Kidney tubule cell (primary cell): ENCODE data around the gene ANKRD12.
"Not testable (repeated sequence)": the region's sequence is repeated elsewhere in the genome, so short reads cannot be mapped to it uniquely, and the experiment has no call there.

Experiments used
- DNase-seq: peaks from one replicate; pipeline ENCODE4 v3.0.0-alpha.2; 2018; ENCODE audit warnings: low spot score

Gene ANKRD12

DNA sequence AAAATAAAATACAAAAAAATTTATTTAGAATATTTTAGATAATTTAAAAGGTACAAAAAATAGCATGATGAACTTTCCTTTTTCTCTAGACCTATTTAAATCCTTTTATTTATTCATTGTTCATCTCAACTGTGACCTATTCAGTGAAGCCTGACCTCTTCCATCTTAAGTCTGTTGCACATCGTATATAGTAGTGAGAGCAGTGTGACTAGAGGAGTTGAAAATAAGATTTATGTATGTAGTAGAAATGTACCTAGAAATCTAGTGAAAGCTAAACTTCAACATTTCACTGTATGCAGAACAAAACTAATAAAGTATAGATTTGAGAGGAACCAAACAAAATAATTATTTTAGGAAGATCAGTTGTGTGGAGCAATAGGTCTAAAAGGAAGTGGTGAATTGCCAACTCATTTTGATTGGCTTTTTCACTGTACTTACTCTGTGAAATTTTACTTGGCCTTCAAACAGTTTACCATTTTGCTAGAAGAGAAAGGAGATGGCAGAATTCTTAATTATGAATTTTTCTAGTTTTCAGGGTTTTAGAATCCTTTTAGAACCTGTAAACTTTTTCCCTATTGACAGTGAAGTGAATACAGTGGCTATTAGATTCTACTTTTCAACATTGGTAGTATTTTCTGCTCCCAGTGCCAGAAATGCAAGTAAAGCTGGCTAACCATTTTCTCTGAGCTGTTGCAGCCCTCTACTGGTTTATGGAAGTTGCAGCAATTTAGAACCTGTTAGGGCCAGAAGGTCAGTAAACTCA, 11.0 kb downstream of the ANKRD12 start:
- DNase-seq, result peak; percentile 71

DNA sequence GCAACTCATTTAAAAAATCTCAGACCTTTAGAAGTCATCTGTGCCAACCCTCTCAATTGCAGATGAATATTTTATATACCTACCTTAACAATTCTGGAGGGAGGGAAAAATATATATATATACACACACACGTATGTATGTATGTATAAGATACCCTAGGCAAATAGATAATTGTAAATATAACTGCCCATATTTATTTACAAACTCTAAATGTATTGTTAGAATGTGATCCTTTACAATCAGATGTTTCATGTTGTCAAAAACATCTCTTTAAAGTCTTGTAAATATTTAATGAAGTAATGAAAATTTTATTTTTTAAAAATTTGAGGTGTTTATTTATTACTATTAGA, 11.6 kb downstream of the ANKRD12 start:
- DNase-seq, result no peak

DNA sequence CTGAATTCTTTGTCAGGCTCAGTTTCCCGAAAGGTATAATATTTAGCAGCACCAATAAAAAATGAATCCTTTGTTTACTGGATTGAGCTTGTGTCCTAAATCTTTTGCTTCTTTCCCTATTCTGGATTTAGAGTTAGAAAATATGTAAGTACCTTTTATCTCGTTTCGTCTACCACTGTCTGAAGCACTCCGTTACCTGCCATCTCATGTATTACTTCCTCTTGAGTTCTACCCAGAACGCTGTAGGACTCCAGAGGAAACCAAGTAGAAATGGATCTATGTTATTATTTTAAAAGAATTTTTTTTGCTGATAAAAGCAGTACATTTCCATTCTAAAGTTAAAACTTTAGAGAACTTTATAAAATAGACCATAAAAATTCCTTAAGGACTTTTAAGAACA, 13.5 kb downstream of the ANKRD12 start:
- no peak for DNase-seq

DNA sequence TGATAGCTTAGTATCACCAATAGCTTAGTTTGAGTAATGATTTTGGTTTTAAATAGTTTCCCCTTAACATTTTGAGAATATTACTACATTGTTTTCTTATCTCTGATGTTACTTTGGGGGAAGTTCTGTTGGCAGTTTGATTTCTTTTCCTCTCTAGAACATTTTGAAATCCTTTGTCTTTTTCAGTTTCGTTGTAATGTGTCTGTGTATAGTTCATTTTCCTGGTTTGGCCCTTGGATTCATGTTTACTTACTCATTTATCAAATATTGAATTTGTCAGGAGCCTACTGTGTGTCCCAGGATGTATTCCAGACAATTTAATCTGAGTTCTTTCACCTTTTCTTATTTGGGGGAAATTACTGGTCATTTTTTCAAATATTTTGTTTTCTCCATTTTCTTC, 16.7 kb downstream of the ANKRD12 start:
- DNase-seq, result no peak

DNA sequence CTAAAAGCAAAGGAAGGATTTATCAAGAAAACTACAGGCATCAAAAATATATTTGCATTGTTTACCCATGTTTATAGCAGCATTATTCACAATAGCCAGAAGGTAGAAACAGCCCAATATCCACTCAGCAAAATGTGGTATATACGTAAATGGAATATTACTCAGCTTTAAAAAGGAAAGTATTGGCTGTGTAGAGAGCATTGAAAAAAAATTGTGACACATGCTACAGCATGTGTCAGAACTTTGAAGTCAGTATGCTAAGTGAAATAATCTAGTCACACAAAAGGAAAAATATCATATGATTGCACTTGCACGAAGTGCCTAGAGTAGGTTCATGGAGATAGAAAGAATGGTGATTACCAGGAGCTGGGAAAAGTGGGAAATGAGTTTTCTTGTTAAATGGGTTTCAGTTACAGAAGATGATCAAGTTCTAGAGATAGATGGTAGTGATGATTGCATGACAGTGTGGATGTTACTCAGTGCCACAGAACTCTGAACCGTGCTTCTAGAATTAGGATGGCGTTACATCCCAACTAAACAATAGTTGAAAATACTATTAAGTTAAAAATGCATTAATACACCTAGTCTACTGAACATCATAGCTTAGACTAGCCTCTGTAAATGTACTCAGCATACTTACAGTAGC, 20.1 kb downstream of the ANKRD12 start:
- no peak for DNase-seq

DNA sequence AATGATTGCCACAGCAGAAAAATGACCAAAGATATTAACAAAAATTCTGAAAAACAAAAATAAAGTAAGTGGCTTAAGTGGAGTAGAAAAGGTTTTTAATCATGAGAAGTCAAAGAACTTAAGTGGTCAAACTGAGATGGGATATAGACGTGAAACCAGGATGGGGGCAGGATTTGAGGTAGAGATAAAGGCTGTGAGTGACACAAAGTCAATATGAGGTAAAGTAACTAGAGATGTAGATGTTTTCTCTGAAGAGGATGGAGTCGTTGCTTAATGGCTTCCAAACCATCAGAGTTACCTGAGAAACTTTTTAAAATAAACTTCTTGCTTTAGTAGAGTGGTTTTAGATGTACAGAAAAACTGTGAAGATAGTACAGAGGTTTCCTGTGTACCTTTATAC, 21.2 kb downstream of the ANKRD12 start:
- DNase-seq, result no peak

DNA sequence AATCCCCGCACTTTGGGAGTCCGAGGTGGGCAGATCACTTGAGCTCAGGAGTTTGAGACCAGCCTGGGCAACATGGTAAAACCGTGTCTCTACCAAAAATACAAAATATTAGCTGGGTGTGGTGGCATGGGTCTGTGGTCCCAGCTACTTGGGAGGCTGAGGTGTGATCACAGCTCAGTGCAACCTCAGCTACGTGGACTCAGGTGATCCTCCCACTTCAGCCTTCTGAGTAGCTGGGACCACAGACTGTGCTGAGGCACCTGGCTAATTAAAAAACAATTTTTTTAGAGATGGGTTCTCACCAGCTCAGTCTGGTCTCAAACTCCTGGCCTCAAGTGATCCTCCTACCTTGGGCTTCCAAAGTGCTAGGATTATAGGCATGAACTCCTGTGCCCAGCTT, 23.4 kb downstream of the ANKRD12 start:
- no peak for DNase-seq

DNA sequence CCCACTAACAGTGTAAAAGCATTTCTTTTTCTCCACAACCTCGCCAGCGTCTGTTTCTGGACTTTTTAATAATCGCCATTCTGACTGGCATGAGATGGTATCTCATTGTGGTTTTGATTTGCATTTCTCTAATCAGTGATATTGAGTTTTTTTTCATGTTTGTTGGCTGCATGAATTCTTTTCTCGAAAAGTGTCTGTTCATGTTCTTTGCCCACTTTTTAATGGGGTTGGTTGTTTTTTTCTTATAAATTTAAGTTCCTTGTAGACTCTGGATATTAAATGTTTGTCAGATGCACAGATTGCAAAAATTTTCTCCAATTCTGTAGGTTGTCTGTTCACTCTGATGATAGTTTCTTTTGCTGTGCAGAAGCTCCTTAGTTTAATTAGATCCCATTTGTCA, 26.1 kb downstream of the ANKRD12 start:
- not testable (repeated sequence) for DNase-seq

DNA sequence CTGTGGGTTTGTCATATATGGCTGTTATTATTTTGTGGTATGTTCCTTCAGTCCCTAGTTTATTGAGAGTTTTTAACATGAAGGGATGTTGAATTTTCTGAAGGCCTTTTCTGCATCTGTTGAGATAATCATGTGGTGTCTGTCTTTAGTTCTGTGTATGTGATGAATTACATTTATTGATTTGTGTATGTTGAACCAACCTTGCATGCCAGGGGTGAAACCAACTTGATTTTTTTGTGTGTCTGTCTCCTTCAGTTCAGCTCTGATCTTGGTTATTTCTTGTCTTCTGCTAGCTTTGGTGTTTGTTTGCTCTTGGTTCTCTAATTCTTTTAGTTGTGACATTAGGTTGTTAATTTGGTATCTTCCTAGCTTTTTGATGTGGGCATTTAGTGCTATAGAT, 27.6 kb downstream of the ANKRD12 start:
- DNase-seq, result not testable (repeated sequence)

DNA sequence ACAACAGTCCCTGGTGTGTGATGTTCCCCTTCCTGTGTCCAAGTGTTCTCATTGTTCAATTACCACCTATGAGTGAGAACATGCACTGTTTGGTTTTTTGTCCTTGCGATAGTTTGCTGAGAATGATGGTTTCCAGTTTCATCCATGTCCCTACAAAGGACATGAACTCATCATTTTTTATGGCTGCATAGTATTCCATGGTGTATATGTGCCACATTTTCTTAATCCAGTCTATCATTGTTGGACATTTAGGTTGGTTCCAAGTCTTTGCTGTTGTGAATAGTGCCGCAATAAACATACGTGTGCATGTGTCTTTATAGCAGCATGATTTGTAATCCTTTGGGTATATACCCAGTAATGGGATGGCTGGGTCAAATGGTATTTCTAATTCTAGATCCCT, 29.3 kb downstream of the ANKRD12 start:
- not testable (repeated sequence) for DNase-seq

DNA sequence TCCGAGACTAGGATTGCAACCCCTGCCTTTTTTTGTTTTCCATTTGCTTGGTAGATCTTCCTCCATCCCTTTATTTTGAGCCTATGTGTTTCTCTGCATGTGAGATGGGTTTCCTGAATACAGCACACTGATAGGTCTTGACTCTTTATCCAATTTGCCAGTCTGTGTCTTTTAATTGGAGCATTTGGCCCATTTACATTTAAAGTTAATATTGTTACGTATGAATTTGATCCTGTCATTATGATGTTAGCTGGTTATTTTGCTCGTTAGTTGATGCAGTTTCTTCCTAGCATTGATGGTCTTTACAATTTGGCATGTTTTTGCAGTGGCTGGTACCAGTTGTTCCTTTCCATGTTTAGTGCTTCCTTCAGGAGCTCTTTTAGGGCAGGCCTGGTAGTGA, 32.9 kb downstream of the ANKRD12 start:
- DNase-seq, result not testable (repeated sequence)

DNA sequence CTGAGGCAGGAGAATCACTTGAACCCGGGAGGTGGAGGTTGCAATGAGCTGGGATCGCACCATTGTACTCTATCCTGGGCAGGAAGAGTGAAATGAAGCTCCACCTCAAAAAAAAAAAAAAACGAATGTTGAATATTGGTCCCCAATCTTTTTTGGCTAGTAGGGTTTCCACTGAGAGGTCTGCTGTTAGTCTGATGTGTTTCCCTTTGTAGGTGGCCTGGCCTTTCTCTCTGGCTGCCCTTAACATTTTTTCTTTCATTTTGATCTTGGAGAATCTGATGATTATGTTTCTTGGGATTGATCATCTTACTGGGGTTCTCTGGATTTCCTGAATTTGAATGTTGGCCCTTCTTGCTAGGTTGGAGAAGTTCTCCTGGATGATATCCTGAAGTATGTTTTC, 35.3 kb downstream of the ANKRD12 start:
- DNase-seq, result not testable (repeated sequence)

DNA sequence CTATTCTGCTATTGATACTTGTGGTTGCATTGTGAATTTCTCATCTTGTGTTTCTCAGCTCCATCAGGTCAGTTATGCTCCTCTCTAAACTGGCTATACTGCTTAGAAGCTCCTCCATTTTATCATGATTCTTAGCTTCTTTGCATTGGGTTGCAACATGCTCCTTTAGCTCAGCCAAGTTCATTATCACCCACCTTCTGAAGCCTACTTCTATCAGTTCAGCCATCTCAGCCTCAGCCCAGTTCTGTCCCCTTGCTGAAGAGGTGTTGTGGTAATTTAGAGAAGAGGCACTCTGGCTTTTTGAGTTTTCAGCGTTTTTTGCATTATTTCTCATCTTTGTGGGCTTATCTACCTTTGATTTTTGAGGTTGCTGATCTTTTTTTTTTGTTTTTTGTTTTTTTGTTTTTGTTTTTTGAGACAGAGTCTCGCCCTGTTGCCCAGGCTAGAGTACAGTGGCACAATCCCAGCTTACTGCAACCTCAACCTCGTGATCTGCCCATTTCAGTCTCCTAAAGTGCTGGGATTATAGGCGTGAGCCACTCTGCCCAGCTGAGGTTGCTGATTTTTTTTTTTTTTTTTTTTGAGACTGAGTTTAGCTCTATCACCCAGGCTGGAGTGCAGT, 36.0 kb downstream of the ANKRD12 start:
- DNase-seq, result no peak

DNA sequence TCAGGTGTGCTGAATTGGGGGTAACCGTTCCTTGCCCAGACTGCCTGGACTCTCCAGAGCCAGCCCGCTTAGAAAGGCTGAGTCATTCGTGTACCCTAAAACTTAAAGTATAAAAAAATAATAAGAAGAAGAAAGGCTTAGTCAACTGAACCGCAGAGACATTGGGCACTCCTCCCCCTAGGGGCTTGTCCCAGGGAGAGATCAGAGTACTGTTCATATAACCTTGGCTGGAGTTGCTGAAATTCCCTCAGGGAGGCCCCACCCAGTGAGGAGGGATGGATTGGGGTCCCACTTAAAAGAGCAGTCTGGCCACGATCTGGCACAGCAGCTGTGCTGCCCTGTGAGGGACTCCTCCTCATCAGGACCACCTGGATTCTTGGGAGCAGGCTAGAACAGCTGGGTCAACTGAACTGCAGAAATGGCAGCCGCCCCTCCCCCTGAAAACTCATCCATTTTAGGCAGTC, 37.2 kb downstream of the ANKRD12 start:
- no peak for DNase-seq

DNA sequence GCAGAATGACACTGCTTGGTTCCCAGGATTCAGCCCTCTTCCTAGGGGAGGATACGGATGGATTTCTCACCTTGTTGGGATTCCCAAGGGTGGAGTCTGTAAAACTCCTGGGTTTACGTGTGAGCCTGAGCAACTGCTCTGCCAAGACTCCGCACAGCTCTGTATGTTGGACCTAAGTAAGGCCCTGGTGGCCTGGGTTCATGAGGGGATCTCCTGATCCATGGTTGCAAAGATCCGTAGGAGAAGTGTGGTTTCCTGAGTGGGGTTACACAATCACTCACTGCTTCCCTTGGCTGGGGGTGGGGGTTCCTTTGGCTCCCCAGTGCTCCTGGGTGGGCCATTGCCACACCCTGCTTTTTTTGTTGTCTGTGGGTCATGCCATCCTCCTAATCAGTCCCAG, 37.7 kb downstream of the ANKRD12 start:
- no peak for DNase-seq

DNA sequence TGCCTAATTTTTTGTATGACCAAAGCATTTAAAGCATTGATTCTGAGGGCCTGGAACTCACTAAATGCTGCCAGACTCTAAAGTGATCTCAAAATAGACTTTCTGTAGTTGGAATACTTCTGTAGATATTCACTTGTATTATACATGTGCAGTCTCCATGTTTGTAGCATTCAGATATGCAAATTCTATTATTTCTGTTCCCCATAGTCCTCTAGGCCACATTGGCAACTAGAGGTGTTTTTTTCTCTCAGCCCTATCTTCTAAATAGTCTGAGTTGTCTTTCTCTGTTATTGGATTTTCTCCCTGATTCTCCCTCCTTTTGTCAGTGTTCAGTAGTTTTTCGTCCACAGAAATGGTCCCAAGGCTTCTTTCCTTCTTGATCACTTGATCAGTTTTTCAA, 38.5 kb downstream of the ANKRD12 start:
- DNase-seq, result no peak

DNA sequence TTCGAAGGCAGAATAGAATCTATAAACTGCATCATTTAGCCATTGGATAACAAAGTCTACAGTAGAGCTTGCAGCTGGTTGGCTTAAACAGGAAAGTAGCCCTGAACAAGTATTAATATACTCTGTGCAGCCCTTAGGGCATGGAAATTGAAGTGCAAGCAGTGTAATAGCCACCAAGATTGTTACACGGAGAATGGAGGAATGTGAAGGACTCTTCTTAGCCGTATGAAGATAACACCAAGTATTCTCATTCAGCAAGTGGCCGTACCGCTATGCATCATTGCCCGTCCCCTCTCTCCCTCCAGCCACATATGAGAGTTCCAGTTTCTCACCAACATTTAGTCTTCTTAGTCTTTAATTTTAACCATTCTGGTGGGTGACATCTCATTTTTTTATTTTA, 40.5 kb downstream of the ANKRD12 start:
- no peak for DNase-seq

DNA sequence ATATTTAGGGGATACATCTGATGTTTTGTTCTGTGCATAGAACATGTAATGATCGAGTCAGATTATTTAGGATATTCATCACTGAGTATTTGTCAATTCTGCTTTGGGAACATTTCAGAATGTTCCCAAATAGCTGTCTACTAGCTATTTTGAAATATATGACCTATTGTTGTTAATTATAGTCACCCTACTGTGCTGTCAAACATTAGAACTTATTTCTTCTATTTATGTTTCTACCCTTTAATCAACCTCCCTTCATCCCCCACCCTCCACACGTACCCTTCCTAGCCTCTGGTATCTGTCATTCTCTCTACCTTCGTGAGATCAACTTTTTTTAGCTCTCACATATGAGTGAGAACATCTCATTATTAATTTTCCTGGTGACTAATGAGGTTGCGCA, 40.9 kb downstream of the ANKRD12 start:
- DNase-seq, result no peak

DNA sequence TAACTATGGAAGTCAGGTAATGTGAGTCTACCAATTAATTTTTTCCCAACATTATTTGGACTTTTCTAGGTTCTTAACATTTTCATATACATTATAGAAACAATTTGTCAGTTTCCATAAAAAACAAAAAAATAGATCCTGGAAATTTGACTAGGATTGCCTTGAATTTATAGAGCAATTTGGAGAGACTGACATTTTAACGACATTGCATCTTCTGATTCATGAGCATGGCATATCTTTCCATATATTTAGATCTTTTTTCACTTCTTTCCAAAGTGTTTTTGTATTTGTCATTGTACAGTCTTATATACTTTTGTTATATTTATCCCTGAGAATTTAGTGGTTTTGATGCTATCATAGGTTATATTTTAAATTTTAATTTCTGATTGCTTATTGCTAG, 42.0 kb downstream of the ANKRD12 start:
- no peak for DNase-seq

DNA sequence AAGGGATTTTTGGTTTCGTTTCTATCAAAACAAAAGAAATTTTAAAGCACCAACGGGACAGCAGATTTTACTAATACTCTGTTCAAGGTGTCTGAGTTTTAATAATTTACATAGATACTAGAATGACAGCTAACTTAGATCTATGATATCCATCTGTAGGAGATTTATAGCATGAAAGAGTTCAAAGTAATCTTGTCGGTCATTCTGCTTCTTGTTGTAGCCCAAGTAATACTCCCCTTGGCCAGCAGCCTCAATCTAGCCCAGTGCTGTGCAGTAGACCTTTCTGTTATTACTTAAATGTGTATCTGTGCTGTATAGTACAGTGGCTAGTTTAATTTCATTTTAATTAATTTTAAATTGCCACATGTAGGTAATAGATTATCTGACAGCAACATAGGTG, 44.7 kb downstream of the ANKRD12 start:
- DNase-seq, result no peak

DNA sequence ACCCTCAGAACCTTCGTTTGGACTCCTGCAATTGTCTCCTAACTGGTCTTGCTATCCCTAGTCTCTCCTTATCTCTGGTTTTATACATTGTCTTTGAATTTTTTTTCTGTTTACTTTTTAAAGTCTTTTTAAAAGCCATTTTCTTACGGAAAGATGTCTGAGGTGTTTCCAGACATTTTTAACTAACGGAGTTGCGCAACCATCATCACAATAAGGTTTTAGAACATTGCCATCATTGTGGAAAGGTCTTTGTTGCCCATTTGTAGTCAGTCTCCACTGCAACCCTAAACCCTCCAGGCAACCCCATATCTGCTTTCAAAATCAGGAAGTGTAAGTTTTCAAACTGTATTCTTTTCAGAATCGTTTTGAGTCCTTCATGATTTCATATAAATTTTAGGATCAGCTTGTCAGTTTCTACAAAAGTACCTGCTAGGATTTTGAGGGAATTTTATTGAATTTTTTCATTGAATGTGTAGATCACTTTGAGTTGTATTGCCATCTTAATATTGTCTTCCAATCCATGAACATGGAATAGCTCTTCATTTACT, 46.3 kb downstream of the ANKRD12 start:
- DNase-seq, result no peak

DNA sequence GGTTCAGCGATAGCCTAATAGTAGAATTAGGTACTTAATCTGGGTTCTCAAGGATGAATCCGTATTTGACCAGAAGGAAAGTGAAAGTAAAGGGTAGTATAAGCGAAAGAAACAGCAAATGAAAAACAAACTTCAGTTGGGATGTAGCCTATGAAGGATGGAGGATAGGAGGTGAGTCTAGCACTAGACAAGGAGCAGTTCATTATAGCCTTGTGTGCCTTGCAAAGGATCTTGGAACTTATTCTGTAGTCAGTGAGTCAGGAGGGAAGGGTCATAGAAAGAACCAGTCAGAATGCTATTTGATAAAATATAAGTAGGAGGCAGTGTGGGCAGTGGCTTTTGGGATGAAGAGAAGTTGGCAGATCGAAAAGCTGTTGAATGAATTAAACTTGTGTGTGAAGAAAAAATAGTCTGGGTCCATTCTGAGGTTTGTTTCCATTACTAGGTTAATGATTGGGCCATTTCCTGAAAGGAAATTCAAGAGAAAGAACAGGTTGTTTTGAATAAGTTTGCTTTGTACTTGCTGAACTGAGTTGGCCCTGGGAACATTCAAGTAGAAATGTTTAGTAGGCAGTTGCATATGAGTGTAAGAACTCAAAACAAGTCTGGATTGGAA, 48.5 kb downstream of the ANKRD12 start:
- no peak for DNase-seq
